ENCODE results near the gene PKN3. TPM values are rescaled to one million over a fixed set of nuclear protein-coding genes. Genes with fewer than 3 reads are reported as not detected.

The PKN3 gene
- total and polyA plus RNA-seq, 2 donors (not counting 1 experiment from before 2014, with no cell fraction given) = 1.4 to 3.7 TPM

GRCh38 chr9:128715436-128715750 lies 13.1 kb downstream of the PKN3 start:
- H3K9ac ChIP-seq (ENCODE audit: low read length) = no peak overlapping the region
- H4K20me1 ChIP-seq (ENCODE audit: control insufficient read depth, insufficient read depth, low read length, poor library complexity, severe bottlenecking) = no peaks in the 10 kb centered on the region
- H3K36me3 ChIP-seq (replicated peaks in 1 of 2; ENCODE audit: control extremely low read depth in 1 of 2, control insufficient read depth in 1 of 2, extremely low read depth in 1 of 2, insufficient read depth in 2 of 2, low read length in 1 of 2) = no peaks in the 10 kb centered on the region
- TF ChIP-seq CTCF (IDR thresholded peaks at IDR 0.05) = no peak
- TF ChIP-seq EZH2 (IDR thresholded peaks at IDR 0.05; ENCODE audit: borderline replicate concordance, insufficient read depth, low read depth, low read length, poor library complexity, severe bottlenecking) = no peak
- Mint-ChIP-seq H3K27ac (no peak overlapping the region), H3K9me3 (ENCODE audit: insufficient read depth) (no peaks in the 10 kb centered on the region), H3K4me1 (no peaks in the 10 kb centered on the region), H3K4me3 (no peak overlapping the region), H3K27me3 (no peaks in the 10 kb centered on the region)
- H3K4me3 ChIP-seq (ENCODE audit: control extremely low read depth in 1 of 5, extremely low read depth in 1 of 5, insufficient read depth in 1 of 5, low read depth in 2 of 5, low read length in 4 of 5) = no peak overlapping the region
- no peak overlapping the region for H3K4me2 ChIP-seq (replicated peaks; ENCODE audit: low read depth, low read length, poor library complexity, severe bottlenecking)
- intact Hi-C loops (cut with micrococcal nuclease) = no loop called here
- no peak overlapping the region for H3K27ac ChIP-seq (ENCODE audit: low read length in 2 of 2)
- H3K4me1 ChIP-seq (ENCODE audit: control insufficient read depth in 2 of 2, insufficient read depth in 2 of 2, low read length in 2 of 2) = no peaks in the 10 kb centered on the region
- no peaks in the 10 kb centered on the region for H3K79me2 ChIP-seq (ENCODE audit: control insufficient read depth, insufficient read depth, low read length)
- DNase-seq (no peak), ATAC-seq (ENCODE audit: low read depth) (no peak)
- no peaks in the 10 kb centered on the region for H3K9me3 ChIP-seq (ENCODE audit: control extremely low read depth in 1 of 3, control insufficient read depth in 2 of 3, insufficient read depth in 1 of 3, low read length in 2 of 3)
- POLR2A ChIA-PET = no interaction called here
- H2AFZ ChIP-seq (ENCODE audit: insufficient read depth, low read depth, low read length, poor library complexity, severe bottlenecking) = no peak overlapping the region
- H3K27me3 ChIP-seq (replicated peaks in 1 of 4; ENCODE audit: control extremely low read depth in 1 of 4, control insufficient read depth in 3 of 4, insufficient read depth in 4 of 4, low read length in 3 of 4) = no peaks in the 10 kb centered on the region
- WGBS (ENCODE audit: insufficient coverage) = 90% methylated on average over 6 of the region's 6 CpGs
- CTCF ChIA-PET = no interaction called here

DNA sequence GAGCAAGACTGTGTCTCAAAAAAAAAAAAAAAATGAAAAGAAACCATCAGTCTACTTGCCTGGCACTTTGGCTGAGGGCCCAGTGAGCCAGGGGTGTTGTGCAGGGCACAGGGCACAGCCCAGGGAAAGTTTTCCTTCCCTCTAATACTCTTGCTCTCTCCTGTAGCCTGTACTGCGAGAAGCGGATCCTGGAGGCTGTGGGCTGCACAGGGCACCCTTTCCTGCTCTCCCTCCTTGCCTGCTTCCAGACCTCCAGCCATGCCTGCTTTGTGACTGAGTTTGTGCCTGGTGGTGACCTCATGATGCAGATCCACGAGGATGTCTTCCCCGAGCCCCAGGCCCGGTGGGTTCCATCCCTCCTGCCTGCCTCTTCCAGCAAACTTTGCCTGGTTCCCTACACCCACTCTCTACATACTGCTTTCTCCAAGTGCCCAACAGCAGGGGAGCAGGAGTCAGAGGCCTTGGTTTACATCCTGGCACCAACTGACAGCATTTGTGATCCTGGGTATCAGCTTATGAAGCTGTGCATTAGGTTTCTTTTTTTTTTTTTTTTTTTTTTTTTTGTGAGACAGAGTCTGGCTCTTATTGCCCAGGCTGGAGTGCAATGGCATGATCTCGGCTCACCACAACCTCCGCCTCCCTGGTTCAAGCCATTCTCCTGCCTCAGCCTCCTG lies 14.4 kb downstream of the PKN3 start:
- TF ChIP-seq EZH2 (IDR thresholded peaks at IDR 0.05; ENCODE audit: borderline replicate concordance, insufficient read depth, low read depth, low read length, poor library complexity, severe bottlenecking) (no peak), CTCF (IDR thresholded peaks at IDR 0.05) (no peak)
- H3K27ac Mint-ChIP-seq = no peak overlapping the region
- Histone ChIP-seq H2AFZ (ENCODE audit: insufficient read depth, low read depth, low read length, poor library complexity, severe bottlenecking) (no peak overlapping the region), H3K27ac (ENCODE audit: low read length in 2 of 2) (no peak overlapping the region), H3K27me3 (replicated peaks in 1 of 4; ENCODE audit: control extremely low read depth in 1 of 4, control insufficient read depth in 3 of 4, insufficient read depth in 4 of 4, low read length in 3 of 4) (no peaks in the 10 kb centered on the region), H3K4me3 (ENCODE audit: control extremely low read depth in 1 of 5, extremely low read depth in 1 of 5, insufficient read depth in 1 of 5, low read depth in 2 of 5, low read length in 4 of 5) (no peak overlapping the region), H4K20me1 (ENCODE audit: control insufficient read depth, insufficient read depth, low read length, poor library complexity, severe bottlenecking) (no peaks in the 10 kb centered on the region), H3K79me2 (ENCODE audit: control insufficient read depth, insufficient read depth, low read length) (no peaks in the 10 kb centered on the region), H3K9ac (ENCODE audit: low read length) (no peak overlapping the region), H3K9me3 (ENCODE audit: control extremely low read depth in 1 of 3, control insufficient read depth in 2 of 3, insufficient read depth in 1 of 3, low read length in 2 of 3) (no peaks in the 10 kb centered on the region), H3K36me3 (replicated peaks in 1 of 2; ENCODE audit: control extremely low read depth in 1 of 2, control insufficient read depth in 1 of 2, extremely low read depth in 1 of 2, insufficient read depth in 2 of 2, low read length in 1 of 2) (peaks cover 0 to 10% of the 10 kb centered on the region in 2 experiments), H3K4me1 (ENCODE audit: control insufficient read depth in 2 of 2, insufficient read depth in 2 of 2, low read length in 2 of 2) (no peaks in the 10 kb centered on the region), H3K4me2 (replicated peaks; ENCODE audit: low read depth, low read length, poor library complexity, severe bottlenecking) (no peak overlapping the region)
- no peaks in the 10 kb centered on the region for H3K4me1 Mint-ChIP-seq
- H3K9me3 Mint-ChIP-seq (ENCODE audit: insufficient read depth) = no peaks in the 10 kb centered on the region
- no peak for DNase-seq
- intact Hi-C loops (cut with micrococcal nuclease) = no loop called here
- ChIA-PET CTCF (no interaction called here), POLR2A (interaction anchor here (0.6 kb wide), 1 partner anchor 9 kb away, joined by 6 read pairs; no protein-coding TSS in a partner anchor)
- ATAC-seq (ENCODE audit: low read depth) = no peak
- 97% methylated on average over 7 of the region's 7 CpGs for WGBS (ENCODE audit: insufficient coverage)
- no peaks in the 10 kb centered on the region for H3K27me3 Mint-ChIP-seq
- no peak overlapping the region for H3K4me3 Mint-ChIP-seq
